Stimulated activated CD4-positive, alpha-beta T cell treated with anti-CD3 and anti-CD28 coated beads, Interleukin-2, amount 100 ng/mL, for 4 hours (primary cell): ENCODE results near the gene ANTKMT.
"Not testable (repeated sequence)": the region's sequence is repeated elsewhere in the genome, so short reads cannot be mapped to it uniquely, and the experiment has no call there.

ENCODE experiments used
- DNase-seq: peaks from one replicate; pipeline ENCODE4 v3.0.0-alpha.2; 2020; ENCODE audit warnings: low read depth

ANTKMT gene

DNA sequence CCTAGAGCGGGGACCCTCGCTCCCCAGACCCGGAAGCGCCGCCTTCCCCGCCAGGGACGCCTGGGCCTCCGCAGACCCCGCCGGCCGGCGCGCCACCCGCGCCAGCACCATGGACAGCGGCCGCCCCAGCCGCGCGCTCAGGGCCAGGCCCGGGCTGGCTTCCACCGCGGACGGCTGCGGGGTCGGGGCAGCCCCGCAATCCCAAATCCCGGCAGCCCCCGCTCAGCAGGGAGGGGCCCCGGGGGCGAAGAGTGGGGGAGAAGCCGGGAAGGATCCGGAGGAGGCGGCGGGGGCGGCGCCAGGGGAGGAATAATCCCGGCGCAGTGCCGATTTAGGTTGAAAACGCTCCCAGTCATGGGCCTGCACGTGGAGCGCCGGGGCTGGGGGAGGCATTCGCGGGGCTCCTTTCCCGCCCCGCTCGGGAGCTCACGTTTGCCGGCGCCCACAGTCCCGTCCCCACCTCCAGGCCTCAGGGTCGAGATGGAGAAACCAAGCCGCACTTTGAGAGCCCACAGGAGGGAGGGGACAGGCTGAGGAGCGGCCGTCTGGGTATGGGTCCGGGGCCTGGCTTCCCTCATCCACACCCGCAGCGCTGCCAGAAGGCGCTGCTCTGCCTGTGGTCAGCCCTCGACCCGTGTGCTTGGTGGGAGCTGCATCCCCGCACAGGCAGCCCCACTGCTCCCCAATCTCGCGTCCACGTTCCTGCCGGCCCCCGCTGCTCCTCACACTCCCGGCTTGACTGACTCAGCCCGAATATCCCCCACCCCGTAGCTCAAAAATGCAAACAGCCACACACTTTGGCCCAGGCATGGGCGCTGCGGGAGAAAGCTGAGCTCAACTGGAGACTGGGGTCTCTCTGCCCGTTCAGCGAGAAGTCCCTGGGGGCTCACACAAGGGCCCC, 20.0 kb upstream of the ANTKMT start:
- no peak for DNase-seq

DNA sequence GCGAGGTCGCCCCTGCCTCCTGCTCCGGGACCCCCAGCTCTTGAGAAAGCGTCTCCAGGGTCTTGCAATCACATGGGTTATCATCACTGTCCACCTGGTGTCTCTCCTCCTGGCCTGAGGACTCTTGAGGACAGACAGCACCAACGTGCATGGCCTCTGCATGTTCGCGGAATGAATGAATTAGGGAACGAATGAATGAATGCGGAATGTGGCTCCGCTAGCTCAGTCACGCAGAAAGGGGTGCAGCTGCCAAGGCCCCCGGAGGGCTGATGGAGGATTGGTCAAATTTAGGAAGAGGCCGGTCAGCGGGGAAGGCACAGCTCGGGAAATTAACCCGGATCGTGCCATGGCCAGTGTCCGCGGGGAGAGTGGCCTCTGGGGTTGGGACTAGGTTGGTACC, 18.6 kb upstream of the ANTKMT start:
- no peak for DNase-seq

DNA sequence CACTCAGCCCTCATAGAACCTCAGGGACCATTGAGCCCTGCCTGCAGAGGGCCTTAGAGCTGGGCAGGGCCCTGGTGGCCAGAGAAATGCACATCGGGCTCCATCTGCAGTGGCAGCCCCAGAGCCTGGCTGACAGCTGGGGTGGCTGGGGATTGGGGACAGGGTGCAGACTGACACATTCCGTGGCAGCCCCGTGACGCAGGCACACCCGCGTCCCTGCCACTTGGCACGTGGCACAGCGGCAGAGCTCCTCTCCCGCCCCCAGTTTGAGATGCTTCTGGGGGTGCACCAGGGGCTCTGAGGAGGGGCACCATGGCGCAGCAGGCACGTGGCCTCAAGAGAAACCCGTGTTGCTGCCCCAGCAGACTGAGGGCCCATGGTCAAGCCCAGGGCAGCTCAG, 17.5 kb upstream of the ANTKMT start:
- no peak for DNase-seq

DNA sequence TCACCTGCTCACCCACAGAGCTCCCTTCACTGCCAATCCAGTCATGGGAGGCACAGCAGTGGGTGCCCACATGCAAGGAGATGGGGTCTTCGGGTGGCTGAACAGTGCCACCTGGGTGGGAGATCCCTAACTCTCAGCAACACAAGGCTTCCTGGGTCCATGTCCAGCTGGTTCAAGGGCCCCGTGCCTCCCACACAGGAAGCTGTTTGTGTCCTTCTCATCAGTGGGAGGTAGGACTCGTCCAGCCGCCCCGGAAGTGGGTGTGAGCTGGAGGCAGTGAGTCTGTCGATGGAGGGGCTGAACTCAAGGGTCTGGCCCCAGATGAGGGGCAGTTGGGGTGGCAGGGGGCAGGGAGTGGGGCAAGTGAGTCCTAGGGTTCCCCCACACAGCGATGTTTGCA, 16.9 kb upstream of the ANTKMT start:
- DNase-seq = no peak

DNA sequence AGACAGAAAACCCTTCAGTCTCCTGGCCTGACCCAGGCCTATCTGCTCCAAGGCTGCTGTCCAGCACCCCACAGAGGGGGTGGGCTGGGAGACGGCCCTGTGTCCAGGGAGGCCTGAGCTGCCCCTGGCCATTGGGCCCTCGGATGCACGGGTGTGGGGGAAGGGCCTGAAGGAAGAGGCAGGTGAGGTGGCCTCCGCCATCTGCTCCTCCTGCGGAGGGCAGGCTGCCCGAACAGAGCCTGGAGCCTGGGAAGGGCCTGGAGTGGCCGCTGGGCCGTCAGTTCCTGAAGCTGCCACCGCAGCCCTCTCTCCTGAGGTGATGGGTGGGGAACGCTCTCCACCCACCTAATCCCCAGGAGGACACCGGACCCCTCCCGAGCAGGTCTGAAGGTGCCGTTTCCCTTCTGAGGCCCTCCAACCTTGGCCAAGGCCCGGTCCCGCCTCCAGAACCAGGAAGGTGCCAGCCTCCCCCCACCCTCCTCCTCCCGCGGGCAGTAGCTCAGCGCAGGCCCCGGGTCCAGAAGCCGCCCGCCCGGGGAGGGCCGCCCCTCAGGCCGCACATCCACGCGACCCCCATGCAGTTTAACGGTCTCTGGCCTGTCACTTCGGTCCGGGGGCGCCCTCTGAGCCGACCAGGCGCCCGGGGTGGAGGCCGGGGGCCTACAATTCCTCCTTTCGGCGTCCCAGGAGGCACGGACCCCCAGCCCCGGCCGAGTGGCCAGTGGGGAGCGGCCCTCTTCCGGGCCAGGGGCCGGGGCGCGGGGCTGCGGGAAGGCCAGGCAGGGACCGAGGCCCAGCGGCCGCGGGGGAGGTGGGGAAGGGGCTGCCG, 16.2 kb upstream of the ANTKMT start:
- DNase-seq = no peak

DNA sequence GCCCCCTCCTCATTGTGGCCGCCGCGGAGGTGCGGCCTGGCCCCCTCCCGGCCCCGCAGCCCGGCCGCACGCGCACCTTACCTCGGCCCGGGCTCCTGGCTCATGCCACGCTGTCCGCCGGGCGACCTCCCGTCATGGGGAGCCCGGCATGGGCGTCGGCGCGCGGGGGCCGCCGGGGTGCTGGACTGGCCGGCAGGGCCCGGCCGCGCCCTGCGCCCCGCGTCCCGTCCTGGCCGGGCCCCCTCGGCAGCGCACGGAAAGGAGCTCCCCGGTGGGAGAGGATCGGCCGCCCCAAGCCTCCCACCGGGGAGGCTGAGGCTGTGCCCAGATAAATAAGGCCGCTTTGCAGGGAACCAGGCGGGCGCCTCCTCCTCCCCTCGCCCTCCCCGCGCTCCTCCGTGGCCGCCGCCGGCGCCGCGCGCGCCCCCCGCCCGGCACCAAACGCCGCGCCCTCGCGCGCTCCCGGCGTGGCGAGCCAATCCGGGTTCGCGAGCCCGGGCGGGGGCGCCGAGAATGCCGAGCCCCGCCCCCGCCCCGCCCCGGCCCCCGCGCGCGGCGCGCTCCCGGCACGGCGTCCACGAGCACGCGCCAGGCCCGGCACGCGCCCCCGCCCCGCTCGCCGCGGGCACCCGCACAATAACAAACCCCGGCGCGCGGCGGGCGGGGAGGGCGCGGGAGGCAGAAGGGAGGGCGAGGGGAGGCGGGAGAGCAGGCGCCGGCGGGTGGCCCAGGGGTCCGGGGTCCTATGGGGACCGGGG, 15.3 kb upstream of the ANTKMT start, which contains the start of gene FBXL16:
FBXL16 (minus strand) TSS at position 371 of the 758 bp plus-strand sequence. CDS start 8,396 bp downstream, outside the sequence.
- DNase-seq = no peak

DNA sequence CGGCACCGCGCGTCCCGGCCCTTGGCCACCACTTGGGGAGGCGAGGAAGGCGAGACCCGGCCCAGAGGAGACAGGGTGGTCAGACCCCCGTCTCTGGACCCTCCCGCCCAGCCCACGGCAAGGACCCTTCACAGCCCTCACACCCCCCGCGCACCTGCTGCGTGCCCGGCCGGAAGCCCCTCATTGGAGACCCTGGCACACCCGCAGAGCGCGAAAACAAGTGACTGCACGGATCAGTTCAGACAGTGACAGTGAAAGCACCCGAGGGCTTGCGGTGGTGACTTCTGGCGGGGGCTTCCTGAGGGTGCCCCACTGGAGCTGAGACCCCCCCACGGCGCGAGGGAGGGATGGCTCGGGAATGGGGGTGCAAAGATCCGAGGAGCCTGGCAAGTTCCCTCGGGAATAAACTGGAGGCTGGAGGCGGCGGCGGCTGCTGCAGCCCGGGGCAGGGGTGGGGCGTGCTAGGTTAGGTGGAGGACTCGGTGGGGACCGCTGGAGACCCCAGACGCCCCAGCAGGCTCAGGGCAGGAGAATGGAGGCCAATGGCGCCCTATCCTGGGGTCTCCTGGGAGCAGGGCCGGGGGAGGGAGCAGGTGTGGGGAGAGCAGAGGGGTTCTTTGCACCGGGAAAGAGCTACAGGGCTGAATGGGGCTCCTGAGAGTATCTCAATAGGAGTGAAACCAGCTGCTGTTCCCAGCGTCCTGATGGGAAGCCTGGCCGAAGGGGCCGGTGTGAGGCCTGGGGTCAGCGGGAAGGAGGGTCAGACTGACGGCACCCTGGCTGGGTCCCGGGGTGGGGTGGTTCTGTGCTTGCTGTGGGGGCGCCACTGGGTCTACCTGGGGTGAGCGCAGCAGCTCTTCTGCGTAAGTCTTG, 14.5 kb upstream of the ANTKMT start:
- DNase-seq = no peak

DNA sequence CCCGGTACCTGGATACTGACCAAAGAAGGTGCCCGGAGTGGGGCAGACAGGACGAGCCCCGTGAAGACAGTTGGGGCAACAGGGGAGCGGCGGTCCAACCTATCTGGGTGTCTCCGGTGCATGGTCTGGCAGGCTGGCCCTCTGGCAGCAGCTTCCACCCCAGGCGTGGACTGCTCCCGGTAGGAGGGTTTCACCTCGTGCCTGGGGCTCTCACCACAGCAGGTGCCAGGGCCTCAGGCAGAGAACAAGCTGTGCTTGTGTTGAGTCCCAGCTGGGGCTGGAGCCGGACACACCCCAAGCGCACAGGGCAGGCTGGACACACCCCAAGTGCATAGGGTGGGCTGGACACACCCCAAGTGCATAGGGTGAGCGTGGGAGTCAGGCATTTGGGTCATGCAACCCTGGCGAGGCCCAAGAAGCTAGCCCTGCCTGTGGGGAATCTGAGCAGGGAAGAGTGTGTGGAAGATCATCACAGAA, 13.8 kb upstream of the ANTKMT start:
- no peak for DNase-seq

DNA sequence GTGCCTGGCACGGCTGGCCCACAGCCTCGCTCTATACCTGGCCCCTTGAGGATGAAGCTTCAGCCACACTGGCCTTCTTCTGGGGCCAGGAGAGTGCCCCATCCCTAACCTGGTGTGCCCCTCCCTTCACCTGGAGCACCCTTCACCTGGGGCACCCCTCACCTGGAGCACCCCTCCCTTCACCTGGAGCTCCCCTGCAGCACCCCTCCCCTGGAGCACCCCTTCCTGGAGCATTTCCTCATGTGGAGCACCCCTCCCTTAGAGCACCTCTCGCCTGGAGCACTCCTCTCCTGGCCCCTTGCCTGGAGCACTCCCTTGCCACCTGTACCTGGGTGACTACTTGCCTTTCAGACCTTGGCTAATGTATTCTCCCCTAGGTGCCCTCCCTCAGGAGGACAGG, 12.9 kb upstream of the ANTKMT start:
- no peak for DNase-seq

DNA sequence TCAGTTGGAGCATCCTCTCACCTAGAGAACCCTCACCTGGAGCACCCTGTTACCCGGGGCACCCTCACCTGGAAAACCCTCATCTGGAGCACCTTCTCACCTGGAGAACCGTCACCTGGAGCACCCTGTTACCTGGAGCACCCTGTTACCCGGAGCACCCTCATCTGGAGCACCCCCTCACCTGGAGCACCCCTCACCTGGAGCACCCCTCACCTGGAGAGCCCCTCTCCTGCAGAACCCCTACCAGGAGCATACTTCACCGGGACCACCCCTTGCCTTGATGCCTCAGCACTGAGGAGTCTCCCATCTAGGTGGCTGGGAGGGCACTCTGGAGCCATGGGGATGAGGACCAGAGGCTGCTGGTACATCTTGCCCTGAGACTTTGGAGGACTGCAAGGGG, 12.0 kb upstream of the ANTKMT start:
- no peak for DNase-seq

DNA sequence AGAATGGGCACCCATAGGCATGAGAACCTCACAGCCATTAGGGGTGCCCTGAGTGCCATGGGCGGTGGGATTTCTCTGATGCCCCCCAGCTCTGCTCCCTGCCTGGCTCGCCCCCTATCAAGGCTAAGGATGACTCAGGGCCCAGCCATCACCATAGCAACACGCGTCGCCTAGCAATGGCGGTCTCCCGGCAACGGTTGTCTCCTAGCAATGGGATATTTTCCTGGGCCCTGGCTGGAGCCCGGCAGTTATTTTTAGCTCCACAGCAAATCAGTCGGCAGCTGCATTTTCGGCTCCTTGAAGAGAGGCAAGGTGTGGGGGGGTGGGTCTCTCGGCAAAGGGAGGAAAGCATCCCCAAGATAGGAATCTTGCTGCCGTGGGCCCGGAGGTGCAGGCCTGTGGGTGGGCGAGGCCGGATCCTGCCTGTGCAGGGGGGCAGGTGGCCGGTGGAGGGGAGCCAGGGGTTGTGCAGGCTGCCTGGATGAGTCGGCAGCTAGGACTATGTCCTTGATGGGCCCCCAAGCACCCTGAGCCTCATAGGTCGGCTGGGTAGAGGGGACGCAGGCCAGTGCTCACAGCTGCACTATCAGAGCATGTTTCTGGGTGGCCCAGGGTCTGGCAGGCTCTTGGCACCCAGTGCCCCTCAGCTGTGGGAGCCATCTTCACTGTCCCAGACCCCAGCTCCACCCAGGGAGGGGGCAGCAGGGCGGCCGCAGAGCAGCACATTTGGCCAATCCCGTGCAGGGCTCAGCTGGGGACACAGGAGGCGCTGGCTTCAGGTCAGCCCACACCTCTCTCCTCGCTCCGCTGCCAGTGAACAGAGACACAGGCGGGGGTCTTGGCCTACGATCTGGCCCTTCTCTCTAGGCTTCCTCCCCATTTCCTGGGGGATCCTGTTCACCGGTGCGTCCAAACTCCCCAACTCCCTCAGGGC, 11.1 kb upstream of the ANTKMT start:
- no peak for DNase-seq

DNA sequence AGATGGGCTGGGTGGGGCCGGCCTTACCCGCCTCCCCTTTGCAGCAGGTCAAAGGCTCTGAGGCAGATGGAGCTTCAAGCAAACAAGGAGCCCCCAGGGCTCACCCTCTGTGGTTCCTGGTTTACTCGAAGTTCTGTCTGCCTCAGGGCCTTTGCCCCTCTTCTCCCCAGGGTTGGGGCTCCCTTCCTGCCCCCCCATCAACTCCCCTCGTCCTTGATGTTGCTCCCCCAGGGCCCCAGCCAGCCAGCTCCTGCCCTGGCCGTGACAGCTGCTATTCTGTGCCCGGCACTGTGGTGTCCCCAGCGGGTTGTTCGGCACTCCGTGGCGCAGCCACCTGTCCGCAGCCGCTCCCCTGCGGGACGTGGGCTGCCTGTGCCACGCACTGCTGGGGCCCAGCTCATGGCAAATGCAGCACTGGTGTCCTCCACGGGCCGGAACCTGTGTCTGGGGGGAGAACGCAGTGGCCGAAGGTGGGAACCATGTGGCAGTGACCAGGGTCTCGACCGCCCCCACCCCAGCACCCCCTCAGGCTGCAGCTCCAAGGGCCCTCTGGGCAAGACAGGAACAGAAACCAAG, 10.4 kb upstream of the ANTKMT start:
- no peak for DNase-seq

DNA sequence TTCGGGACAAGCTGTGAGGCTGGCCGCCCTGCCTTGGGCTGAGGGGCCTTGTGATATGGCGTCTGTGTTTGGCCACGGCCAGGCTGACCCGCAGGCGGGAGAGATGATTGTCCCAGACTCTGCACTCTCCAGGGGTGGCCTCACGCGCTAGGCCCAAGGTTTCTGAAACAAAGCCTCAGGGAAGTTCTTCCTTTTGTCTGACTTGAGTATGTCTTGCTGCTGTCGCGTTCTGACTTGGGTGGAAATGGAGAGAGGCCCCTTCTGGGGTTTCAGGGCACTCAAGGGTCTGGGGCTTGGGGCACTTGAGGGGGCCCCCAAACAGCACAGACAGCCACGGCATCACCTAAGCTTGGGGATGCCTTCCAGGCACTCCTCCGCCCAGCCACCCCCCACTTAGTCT, 9.9 kb upstream of the ANTKMT start:
- no peak for DNase-seq

DNA sequence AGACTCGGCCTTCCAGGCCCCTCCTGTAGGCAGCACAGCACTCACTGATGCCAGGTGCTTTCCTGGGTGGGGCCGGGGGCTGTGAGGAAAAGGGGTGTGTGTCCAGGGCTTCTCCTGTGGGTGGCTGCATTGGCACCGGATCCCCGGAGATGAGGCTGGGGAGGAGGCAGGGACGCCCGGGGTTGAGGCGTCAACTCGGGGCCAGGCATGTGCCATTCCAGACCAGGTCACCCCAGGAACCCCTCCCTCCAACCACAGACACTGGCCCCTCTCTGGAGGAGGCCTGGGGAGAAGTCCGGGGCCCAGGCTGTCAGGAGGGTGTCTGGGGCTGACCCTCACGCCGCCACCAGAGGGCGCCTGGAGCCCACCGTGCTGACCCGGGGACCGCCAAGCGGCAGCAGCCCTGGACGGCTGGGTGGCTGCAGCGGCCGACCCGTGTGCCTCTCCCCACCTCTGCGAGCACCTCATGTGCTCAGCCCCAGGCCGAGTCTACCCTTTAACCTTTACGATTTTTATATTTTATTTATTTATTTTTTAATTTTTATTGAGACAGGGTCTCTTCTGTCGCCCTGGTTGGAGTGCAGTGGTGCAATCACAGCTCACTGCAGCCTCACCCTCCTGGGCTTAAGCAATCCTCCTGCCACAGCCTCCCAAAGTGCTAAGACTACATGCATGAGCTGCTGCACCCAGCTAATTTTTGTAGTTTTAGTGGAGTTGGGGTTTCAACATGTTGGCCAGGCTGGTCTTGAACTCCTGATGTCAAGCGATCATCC, 9.2 kb upstream of the ANTKMT start:
- DNase-seq = peak; percentile 66

DNA sequence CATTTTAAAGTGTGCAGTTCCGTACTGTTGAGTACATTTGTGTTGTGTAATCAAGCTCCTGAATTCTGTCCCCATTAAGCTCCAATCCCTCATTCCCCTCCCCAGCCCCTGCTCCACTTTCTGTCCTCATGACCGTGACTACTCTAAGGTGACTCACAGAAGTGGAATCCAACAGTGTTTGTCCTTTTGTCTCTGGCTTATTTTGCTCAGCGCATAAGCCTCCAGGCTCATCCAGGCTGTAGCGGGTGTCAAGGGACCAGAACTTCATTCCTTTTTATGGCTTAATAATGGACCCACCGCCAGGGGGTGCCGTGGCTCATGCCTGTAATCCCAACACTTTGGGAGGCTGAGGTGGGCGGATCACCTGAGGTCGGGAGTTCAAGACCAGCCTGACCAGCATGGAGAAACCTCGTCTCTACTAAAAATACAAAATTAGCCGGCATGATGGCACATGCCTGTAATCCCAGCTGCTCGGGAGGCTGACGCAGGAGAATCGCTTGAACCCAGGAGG, 8.2 kb upstream of the ANTKMT start:
- not testable (repeated sequence) for DNase-seq

DNA sequence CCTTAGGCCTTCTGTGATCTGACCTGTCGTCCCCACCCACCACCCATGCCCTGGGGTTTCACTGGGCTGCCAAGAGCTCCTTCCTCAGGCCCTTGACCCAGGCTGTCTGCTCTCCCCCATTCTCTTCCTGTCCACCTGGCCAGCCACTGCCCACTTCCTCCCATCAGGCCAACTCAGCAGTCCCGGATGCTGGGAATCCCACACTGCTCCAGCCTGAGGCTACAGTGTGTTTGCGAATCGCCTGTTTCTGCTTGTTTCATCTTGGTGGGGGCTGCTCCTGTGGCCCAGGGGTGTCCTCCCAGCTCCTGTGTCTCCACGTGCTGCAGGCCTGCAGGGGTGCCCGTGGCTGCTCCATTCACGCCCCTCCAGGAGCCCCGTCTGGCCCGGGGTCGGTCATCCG, 6.9 kb upstream of the ANTKMT start:
- DNase-seq = no peak

DNA sequence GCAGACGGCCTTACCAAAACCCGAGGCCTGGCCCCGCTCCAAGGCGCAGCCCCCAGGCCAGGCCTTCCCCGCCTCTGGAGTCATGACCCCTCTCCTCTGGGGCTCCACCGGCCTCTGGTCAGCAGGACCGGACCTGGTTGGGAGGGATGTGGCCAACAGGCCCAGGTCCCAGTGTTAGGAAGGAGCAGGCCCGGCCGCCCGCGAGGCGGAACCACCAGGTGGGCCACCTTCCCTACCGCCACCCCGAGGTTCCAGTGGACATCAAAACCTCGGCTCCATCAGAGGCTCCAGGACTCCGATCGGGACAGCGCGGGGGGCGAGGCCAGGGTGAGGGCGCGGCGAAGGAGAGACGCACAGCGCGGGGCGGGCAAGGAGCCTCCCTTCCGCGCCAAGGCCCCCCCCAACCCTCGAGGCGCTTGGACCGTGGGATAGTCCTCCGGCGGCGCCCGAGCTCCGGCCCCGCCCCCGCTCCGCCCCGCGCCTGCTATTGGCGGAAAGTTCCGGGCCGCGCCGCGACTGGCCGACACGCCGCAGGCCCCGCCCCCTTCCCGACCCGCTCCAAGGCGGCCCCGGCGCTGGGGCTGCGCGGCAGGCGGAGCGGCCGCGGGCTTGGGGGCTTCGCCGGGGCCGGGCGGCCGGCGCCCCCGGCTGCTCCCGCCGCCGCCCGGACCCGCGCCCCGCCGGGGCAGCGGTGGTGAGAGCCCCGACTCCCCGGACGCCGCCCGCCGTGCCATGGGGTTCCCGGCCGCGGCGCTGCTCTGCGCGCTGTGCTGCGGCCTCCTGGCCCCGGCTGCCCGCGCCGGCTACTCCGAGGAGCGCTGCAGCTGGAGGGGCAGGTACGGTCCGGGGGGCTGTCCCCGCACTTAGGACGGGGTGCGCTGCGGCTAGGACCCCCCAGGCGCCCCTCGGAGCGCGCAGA, 6.1 kb upstream of the ANTKMT start, which contains the start of gene METRN:
METRN (plus strand) TSS at position 561 of the 919 bp plus-strand sequence; CDS start at position 733, 172 bp downstream.
- peak; percentile 83 for DNase-seq
